ENCODE measurements around the gene ANKS1B. TPM values are rescaled to one million over a fixed set of nuclear protein-coding genes. Genes with fewer than 3 reads are reported as not detected.

The ANKS1B gene
- total RNA-seq, 2 donors from 2014 or later: 45.5 to 65.9 TPM

DNA sequence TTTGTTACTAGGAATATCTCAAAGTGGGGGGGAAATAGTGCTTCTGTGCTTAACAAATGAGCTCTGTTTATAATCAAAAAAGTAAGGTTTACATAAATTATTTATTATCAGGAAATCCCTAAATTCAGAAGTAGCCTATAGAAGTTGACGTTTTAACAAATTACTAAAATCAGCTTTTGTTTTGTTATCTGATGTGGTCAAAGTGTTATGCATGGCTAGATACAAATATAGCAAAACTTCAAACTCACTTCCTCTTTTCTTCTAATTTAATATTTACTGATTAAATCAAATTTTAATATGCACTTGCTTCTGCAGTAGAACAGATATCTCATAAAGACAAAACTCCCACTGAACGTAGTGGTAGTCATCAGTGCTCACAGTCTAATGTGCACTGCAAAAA, 289.7 kb downstream of the ANKS1B start:
- Histone ChIP-seq H3K27ac (no peak overlapping the region), H3K4me1 (ENCODE audit: control insufficient read depth in 1 of 2, low read depth in 2 of 2) (peaks cover 0 to 3% of the 10 kb centered on the region in 2 donors), H3K4me3 (no peak overlapping the region), H3K27me3 (replicated peaks; ENCODE audit: insufficient read depth) (no peaks in the 10 kb centered on the region), H3K36me3 (no peaks in the 10 kb centered on the region), H3K9me3 (no peaks in the 10 kb centered on the region)
- TF ChIP-seq, protein P1, sequence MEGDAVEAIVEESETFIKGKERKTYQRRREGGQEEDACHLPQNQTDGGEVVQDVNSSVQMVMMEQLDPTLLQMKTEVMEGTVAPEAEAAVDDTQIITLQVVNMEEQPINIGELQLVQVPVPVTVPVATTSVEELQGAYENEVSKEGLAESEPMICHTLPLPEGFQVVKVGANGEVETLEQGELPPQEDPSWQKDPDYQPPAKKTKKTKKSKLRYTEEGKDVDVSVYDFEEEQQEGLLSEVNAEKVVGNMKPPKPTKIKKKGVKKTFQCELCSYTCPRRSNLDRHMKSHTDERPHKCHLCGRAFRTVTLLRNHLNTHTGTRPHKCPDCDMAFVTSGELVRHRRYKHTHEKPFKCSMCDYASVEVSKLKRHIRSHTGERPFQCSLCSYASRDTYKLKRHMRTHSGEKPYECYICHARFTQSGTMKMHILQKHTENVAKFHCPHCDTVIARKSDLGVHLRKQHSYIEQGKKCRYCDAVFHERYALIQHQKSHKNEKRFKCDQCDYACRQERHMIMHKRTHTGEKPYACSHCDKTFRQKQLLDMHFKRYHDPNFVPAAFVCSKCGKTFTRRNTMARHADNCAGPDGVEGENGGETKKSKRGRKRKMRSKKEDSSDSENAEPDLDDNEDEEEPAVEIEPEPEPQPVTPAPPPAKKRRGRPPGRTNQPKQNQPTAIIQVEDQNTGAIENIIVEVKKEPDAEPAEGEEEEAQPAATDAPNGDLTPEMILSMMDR (IDR thresholded peaks at IDR 0.05): no peak
- ATAC-seq (ENCODE audit: insufficient number of reproducible peaks, low FRiP score, low read depth) (no peak), DNase-seq (ENCODE audit: low spot score) (no peak)

DNA sequence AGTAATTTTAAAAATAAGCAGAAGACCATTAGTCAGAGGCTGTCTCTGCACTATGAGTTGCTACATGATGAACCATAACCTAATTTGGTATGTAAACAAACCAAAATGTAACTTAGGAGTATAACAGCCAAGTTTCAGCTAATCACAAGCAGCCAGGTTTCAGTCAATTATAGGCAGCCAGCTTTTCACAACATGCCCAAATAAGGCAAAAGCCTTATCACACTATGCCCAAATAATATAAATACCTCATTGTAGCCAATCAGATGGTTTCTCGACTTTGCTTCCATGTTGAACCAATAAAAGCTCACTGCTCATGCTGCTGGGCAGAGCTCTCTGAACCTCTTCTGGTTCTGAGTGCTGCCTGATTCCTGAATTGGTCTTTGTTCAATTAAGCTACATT, 298.6 kb downstream of the ANKS1B start:
- Histone ChIP-seq H3K27me3 (replicated peaks; ENCODE audit: insufficient read depth) (no peaks in the 10 kb centered on the region), H3K4me1 (ENCODE audit: control insufficient read depth in 1 of 2, low read depth in 2 of 2) (no peaks in the 10 kb centered on the region), H3K36me3 (no peaks in the 10 kb centered on the region), H3K27ac (no peak overlapping the region), H3K9me3 (no peaks in the 10 kb centered on the region), H3K4me3 (no peak overlapping the region)
- no peak for ATAC-seq (ENCODE audit: insufficient number of reproducible peaks, low FRiP score, low read depth)
- TF ChIP-seq, protein P1 (IDR thresholded peaks at IDR 0.05): no peak
- no peak for DNase-seq (ENCODE audit: low spot score)

DNA sequence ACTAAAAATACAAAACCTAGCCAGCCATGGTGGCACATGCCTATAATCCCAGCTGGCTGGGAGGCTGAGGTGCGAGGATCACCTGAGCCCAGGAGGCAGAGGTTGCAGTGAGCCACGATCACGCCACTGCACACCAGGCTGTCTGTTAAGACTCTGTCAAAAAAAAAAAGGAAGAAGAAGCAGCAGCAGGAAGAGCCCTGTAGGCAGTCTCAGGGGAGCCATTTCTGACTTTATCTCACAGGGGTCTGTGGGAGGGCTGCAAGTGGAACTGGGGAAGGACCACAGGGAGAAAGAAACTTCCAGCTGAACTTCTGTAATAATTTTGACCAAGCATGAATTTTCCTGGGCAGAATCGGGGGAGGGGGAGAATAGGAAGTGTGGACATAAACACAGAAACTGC, 304.5 kb downstream of the ANKS1B start:
- Histone ChIP-seq H3K4me3 (no peak overlapping the region), H3K27ac (no peak overlapping the region), H3K36me3 (no peaks in the 10 kb centered on the region), H3K27me3 (replicated peaks; ENCODE audit: insufficient read depth) (no peaks in the 10 kb centered on the region), H3K9me3 (no peaks in the 10 kb centered on the region), H3K4me1 (ENCODE audit: control insufficient read depth in 1 of 2, low read depth in 2 of 2) (peaks cover 20 to 26% of the 10 kb centered on the region in 2 donors)
- ATAC-seq (ENCODE audit: insufficient number of reproducible peaks, low FRiP score, low read depth): no peak
- TF ChIP-seq, protein P1 (IDR thresholded peaks at IDR 0.05): no peak
- DNase-seq (ENCODE audit: low spot score): no peak

DNA sequence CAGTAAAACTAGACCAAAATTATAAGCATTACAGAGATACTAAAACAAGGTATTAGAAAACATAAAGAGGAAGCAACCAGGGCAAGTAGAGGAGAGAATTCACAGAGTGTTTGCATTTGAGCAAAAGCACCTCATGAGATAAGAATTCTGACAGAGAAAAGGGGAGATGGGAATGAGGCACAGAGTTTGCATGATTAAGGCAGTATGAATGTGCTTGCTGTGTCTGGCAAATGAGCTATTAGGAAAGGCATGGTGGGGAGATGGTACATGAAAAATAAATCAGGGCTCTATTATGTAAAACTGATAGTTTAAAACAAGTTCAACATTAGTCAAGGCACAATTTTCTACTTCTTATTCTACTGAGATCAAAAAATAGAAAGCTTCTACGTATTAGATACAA, 314.1 kb downstream of the ANKS1B start:
- H3K4me3 ChIP-seq: no peak overlapping the region
- DNase-seq (ENCODE audit: low spot score) (no peak), ATAC-seq (ENCODE audit: insufficient number of reproducible peaks, low FRiP score, low read depth) (no peak)
- no peaks in the 10 kb centered on the region for H3K4me1 ChIP-seq (ENCODE audit: control insufficient read depth in 1 of 2, low read depth in 2 of 2)
- H3K27ac ChIP-seq: no peak overlapping the region
- peaks cover 9% of the 10 kb centered on the region for H3K9me3 ChIP-seq
- no peaks in the 10 kb centered on the region for H3K27me3 ChIP-seq (replicated peaks; ENCODE audit: insufficient read depth)
- TF ChIP-seq, protein P1 (IDR thresholded peaks at IDR 0.05): no peak
- no peaks in the 10 kb centered on the region for H3K36me3 ChIP-seq

DNA sequence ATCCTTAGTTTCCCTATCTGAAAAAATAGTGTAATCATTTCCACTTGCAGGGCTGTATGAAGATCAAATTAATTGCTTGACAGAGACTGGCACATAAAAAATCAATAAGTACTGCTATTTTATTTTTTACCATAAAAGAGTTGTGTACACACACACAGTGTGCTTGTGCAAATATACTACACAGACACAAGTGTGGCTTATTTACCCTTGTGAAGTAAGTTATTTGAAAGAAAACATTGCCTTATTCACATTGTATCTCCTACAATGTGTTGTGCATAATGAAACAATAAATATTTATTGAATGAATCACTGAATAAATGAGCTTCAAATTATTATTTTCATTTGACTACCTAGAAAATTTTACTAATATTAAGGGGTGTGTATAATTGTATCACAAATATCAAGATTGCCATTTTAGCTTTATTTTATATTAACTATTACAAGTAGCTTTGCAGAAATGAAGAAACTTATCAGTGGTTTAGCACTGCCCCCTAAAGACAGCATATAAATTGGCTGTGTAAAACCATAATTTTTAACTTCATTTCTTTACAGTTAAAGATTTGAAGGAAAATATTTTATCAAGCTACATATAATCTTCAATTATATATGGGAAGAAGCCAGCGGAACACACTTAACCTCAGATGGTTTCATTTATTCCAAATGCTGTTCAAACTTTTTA, 325.9 kb downstream of the ANKS1B start:
- no peaks in the 10 kb centered on the region for H3K4me1 ChIP-seq (ENCODE audit: control insufficient read depth in 1 of 2, low read depth in 2 of 2)
- no peak overlapping the region for H3K4me3 ChIP-seq
- H3K27ac ChIP-seq: no peak overlapping the region
- DNase-seq (ENCODE audit: low spot score) (no peak), ATAC-seq (ENCODE audit: insufficient number of reproducible peaks, low FRiP score, low read depth) (no peak)
- no peaks in the 10 kb centered on the region for H3K27me3 ChIP-seq (replicated peaks; ENCODE audit: insufficient read depth)
- H3K9me3 ChIP-seq: peaks cover 2% of the 10 kb centered on the region
- TF ChIP-seq, protein P1 (IDR thresholded peaks at IDR 0.05): no peak
- H3K36me3 ChIP-seq: no peaks in the 10 kb centered on the region
